Uterus (tissue), 4 donors: ENCODE results near the gene ELOB. TPM values are rescaled to one million over a fixed set of nuclear protein-coding genes. Genes with fewer than 3 reads are reported as not detected.

Source experiments
- DNase-seq, 2 donors: peaks; one replicate each; pipeline ENCODE4 v3.0.0-alpha.2; 2019 to 2020
- H3K27ac ChIP-seq, 2 donors: fragments of 200-600 bp; sonication (generic); 1 replicate in 1 of 2; 2 replicates in 1 of 2; pipeline ENCODE4 v1.5.1; 2016 to 2018
- H3K27me3 ChIP-seq, 2 donors: fragments of 200-600 bp; sonication (generic); one replicate each; pipeline ENCODE4 v1.5.1; 2018 to 2019; ENCODE audit warnings: control low read depth in 1 of 2
- H3K36me3 ChIP-seq, 2 donors: fragments of 200-600 bp; sonication (generic); one replicate each; pipeline ENCODE4 v1.5.1; 2019; ENCODE audit warnings: control low read depth in 1 of 2
- H3K4me1 ChIP-seq, 2 donors: fragments of 200-600 bp; sonication (generic); one replicate each; pipeline ENCODE4 v1.5.1; 2018 to 2019; ENCODE audit warnings: control low read depth in 1 of 2
- H3K4me3 ChIP-seq, 2 donors: fragments of 200-600 bp; sonication (generic); 1 replicate in 1 of 2; 2 replicates in 1 of 2; pipeline ENCODE4 v1.5.1; 2018 to 2019; ENCODE audit warnings: mild to moderate bottlenecking in 1 of 2
- H3K9me3 ChIP-seq, 2 donors: fragments of 200-600 bp; sonication (generic); one replicate each; pipeline ENCODE4 v1.5.1; 2019; ENCODE audit warnings: control low read depth in 1 of 2
- POLR2A ChIP-seq, 2 donors: fragments of 450-650 bp; IDR thresholded peaks; one replicate each; pipeline ENCODE4 v1.6.1; 2016; ENCODE audit warnings: antibody characterized with exemption in 2 of 2, mild to moderate bottlenecking in 1 of 2, moderate library complexity in 1 of 2
- intact Hi-C: fragments of 100-400 bp; cut with DNase I; formaldehyde crosslinking; loops from one replicate; pipeline ENCODE4 v1.15.1; 2023; ENCODE audit warnings: low total_unique reads
- total RNA-seq, 4 donors: library from RNA; depleted of rRNA in 3 of 4; stranded (reverse); fragments of >200 nt in 3 of 4; gene quantifications; one replicate each; pipeline versions ENCODE4 v1.1.0 to v1.2.4, GENCODE V29; 2014 to 2023
- TF ChIP-seq, protein P1 (sequence below), 4 experiments: fragments of 200-600 bp in 2 of 4; fragments of 450-650 bp in 2 of 4; sonication (generic) in 2 of 4; IDR thresholded peaks; one replicate each; pipeline ENCODE4 v1.5.1; 2016 to 2019; ENCODE audit warnings: antibody characterized with exemption in 4 of 4, mild to moderate bottlenecking in 2 of 4, moderate library complexity in 1 of 4
- donor health status: DM: yes; HTN: yes; CAD: no.

The ELOB gene
- total RNA-seq, 4 donors from 2014 or later: 88.4 to 524 (median 219) TPM

DNA sequence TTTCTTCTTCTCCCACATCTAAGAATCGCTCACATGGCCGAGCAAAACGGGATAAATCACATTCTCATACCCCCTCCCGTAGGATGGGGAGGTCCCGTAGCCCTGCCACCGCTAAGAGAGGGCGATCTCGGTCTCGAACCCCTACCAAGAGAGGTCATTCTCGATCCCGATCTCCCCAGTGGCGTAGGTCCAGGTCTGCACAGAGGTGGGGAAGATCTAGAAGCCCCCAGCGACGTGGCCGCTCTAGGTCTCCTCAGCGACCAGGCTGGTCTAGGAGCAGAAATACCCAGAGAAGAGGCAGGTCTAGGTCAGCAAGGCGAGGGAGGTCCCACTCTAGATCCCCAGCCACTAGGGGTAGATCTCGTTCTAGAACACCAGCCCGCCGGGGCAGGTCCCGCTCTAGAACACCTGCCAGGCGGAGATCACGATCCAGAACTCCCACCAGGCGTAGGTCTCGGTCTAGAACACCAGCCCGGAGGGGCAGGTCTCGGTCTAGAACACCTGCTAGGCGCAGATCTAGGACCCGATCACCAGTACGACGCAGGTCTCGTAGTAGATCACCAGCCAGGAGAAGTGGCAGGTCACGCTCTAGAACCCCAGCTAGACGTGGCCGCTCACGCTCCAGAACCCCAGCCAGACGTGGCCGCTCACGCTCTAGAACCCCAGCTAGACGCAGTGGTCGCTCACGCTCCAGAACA is 15.0 kb downstream of the ELOB start:
- H3K4me3 ChIP-seq: no peak overlapping the region
- H3K27ac ChIP-seq: no peak overlapping the region
- no peaks in the 10 kb centered on the region for H3K9me3 ChIP-seq
- H3K36me3 ChIP-seq: no peaks in the 10 kb centered on the region
- intact Hi-C loops: no loop called here
- H3K27me3 ChIP-seq: no peaks in the 10 kb centered on the region
- H3K4me1 ChIP-seq: no peaks in the 10 kb centered on the region
- no peak for TF ChIP-seq POLR2A (IDR thresholded peaks at IDR 0.05)
- TF ChIP-seq, protein P1, sequence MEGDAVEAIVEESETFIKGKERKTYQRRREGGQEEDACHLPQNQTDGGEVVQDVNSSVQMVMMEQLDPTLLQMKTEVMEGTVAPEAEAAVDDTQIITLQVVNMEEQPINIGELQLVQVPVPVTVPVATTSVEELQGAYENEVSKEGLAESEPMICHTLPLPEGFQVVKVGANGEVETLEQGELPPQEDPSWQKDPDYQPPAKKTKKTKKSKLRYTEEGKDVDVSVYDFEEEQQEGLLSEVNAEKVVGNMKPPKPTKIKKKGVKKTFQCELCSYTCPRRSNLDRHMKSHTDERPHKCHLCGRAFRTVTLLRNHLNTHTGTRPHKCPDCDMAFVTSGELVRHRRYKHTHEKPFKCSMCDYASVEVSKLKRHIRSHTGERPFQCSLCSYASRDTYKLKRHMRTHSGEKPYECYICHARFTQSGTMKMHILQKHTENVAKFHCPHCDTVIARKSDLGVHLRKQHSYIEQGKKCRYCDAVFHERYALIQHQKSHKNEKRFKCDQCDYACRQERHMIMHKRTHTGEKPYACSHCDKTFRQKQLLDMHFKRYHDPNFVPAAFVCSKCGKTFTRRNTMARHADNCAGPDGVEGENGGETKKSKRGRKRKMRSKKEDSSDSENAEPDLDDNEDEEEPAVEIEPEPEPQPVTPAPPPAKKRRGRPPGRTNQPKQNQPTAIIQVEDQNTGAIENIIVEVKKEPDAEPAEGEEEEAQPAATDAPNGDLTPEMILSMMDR (IDR thresholded peaks at IDR 0.05): no peak
- no peak for DNase-seq

DNA sequence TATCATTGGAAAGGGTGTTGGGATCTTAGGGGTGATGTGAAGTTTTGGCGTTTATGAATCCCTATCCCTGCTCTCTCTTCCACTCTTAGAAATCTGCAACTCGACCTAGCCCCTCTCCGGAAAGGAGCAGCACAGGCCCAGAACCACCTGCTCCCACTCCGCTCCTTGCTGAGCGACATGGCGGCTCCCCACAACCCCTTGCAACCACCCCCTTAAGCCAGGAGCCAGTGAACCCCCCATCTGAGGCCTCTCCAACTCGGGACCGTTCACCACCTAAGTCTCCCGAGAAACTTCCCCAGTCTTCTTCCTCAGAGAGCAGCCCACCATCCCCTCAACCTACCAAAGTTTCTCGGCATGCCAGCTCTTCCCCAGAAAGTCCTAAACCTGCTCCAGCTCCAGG is 15.6 kb downstream of the ELOB start:
- Histone ChIP-seq H3K27me3 (no peaks in the 10 kb centered on the region), H3K4me3 (no peak overlapping the region), H3K27ac (no peak overlapping the region), H3K9me3 (no peaks in the 10 kb centered on the region), H3K36me3 (no peaks in the 10 kb centered on the region), H3K4me1 (no peaks in the 10 kb centered on the region)
- intact Hi-C loops: no loop called here
- TF ChIP-seq, protein P1 (IDR thresholded peaks at IDR 0.05): no peak
- TF ChIP-seq POLR2A (IDR thresholded peaks at IDR 0.05): no peak
- no peak for DNase-seq

DNA sequence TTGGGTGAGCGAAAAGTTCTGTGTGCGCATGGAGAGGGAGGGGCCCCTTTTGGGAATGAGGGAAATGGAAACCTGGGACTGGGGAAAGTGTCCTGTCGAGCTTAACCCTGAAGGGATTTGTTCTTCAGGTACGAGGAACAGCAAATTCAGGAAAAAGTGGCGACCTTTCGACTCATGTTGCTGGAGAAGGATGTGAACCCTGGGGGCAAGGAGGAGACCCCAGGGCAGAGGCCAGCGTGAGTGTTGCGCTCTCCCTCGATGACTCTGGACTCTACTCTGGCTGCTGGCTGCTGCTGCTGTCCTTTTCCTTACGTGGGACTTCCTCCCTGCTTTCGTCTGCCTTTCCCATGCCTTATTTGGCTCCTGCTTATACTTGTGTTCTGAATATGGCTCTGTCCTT is 19.7 kb downstream of the ELOB start:
- H3K4me1 ChIP-seq: peaks cover 16 to 17% of the 10 kb centered on the region in 2 donors
- intact Hi-C loops: no loop called here
- TF ChIP-seq POLR2A (IDR thresholded peaks at IDR 0.05): no peak
- TF ChIP-seq, protein P1 (IDR thresholded peaks at IDR 0.05): no peak
- no peaks in the 10 kb centered on the region for H3K36me3 ChIP-seq
- DNase-seq: no peak
- no peaks in the 10 kb centered on the region for H3K27me3 ChIP-seq
- H3K9me3 ChIP-seq: no peaks in the 10 kb centered on the region
- no peak overlapping the region for H3K27ac ChIP-seq
- no peak overlapping the region for H3K4me3 ChIP-seq

DNA sequence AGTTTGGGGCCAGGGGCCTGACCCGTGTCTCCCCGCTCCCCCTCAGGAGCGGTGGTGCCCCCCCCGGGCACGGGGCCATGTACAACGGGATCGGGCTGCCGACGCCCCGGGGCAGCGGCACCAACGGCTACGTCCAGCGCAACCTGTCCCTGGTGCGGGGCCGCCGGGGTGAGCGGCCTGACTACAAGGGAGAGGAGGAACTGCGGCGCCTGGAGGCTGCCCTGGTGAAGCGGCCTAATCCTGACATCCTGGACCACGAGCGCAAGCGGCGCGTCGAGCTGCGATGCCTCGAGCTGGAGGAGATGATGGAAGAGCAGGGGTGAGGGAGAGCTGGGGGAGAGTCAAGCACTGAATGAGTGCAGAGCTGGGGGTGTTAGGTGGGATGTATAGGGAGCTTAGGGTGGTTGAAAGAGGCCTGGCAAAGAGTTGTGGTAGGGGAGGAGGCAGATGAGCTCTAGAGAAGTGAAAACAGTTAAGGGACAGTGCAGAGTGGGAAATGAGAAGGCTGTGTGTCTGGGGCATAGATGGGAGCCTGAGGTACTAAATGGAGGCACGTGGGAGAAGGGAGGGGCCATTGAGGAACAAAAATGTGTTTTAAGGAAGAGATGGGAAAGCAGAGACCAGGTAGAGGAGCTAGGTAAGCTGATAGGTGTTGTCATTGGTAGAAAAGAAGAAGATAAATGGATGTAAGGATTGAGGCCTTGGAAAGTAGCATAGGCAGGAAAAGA is 20.6 kb downstream of the ELOB start:
- H3K36me3 ChIP-seq: no peaks in the 10 kb centered on the region
- H3K9me3 ChIP-seq: no peaks in the 10 kb centered on the region
- intact Hi-C loops: no loop called here
- peaks cover 16 to 17% of the 10 kb centered on the region in 2 donors for H3K4me1 ChIP-seq
- no peak for DNase-seq
- no peak overlapping the region for H3K27ac ChIP-seq
- no peaks in the 10 kb centered on the region for H3K27me3 ChIP-seq
- TF ChIP-seq POLR2A (IDR thresholded peaks at IDR 0.05): no peak
- TF ChIP-seq, protein P1 (IDR thresholded peaks at IDR 0.05): no peak
- no peak overlapping the region for H3K4me3 ChIP-seq

DNA sequence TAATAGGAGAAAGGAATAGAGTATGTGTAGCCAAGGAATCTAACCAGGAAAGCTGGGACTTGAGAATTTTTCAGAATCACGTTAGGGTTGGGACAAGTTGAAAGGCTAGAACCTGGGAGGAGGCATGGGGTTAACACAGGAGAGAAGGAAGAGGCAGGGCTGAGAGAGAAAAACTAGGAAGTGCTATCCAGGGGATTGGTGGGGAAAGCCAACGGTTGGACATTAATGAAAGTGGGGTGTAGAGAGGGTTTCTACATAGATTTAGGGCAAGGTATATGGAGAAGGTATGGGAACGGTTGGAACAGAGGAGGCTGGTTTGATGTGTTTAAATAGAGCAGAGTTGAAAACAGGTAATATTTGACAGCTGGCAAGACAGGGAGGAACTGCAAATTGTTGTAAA is 21.9 kb downstream of the ELOB start:
- DNase-seq: no peak
- Histone ChIP-seq H3K36me3 (no peaks in the 10 kb centered on the region), H3K27me3 (no peaks in the 10 kb centered on the region), H3K27ac (no peak overlapping the region), H3K9me3 (no peaks in the 10 kb centered on the region), H3K4me3 (peak overlapping the region in 1 of 2 donors; percentile 89), H3K4me1 (peaks cover 16 to 17% of the 10 kb centered on the region in 2 donors)
- no peak for TF ChIP-seq POLR2A (IDR thresholded peaks at IDR 0.05)
- TF ChIP-seq, protein P1 (IDR thresholded peaks at IDR 0.05): no peak
- intact Hi-C loops: no loop called here
